B cell (primary cell): ENCODE measurements around the gene NOL4L.

Source experiments
- EZH2 ChIP-seq: IDR thresholded peaks from 2 replicates; pipeline ENCODE4 v1.6.1; 2012; ENCODE audit warnings: borderline replicate concordance, low read depth, mild to moderate bottlenecking, moderate library complexity, low read length; ENCODE audit not compliant: insufficient read depth, poor library complexity, severe bottlenecking
- TF ChIP-seq, protein P1 (sequence below): fragments of 200-600 bp; IDR thresholded peaks from one replicate; pipeline ENCODE4 v1.8.0; 2022; ENCODE audit warnings: antibody characterized with exemption, mild to moderate bottlenecking

- TF ChIP-seq EZH2, result no peak
- TF ChIP-seq, protein P1, sequence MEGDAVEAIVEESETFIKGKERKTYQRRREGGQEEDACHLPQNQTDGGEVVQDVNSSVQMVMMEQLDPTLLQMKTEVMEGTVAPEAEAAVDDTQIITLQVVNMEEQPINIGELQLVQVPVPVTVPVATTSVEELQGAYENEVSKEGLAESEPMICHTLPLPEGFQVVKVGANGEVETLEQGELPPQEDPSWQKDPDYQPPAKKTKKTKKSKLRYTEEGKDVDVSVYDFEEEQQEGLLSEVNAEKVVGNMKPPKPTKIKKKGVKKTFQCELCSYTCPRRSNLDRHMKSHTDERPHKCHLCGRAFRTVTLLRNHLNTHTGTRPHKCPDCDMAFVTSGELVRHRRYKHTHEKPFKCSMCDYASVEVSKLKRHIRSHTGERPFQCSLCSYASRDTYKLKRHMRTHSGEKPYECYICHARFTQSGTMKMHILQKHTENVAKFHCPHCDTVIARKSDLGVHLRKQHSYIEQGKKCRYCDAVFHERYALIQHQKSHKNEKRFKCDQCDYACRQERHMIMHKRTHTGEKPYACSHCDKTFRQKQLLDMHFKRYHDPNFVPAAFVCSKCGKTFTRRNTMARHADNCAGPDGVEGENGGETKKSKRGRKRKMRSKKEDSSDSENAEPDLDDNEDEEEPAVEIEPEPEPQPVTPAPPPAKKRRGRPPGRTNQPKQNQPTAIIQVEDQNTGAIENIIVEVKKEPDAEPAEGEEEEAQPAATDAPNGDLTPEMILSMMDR, result peak; percentile 80
Observed at GRCh38 chr20:32521780-32522525, 63.2 kb downstream of the NOL4L start.
